Stomach (tissue), 4 donors: ENCODE data around the gene CNDP2.

Experiments used
- EP300 ChIP-seq: sonication (generic); formaldehyde crosslinking; IDR thresholded peaks from one replicate; pipeline ENCODE4 v1.6.1; 2017; ENCODE audit warnings: antibody characterized with exemption
- POLR2A ChIP-seq, 4 donors: fragments of 450-650 bp; IDR thresholded peaks; one replicate each; pipeline ENCODE4 v1.6.1; 2016; ENCODE audit warnings: antibody characterized with exemption in 4 of 4, control low read depth in 2 of 4, mild to moderate bottlenecking in 1 of 4, moderate library complexity in 1 of 4
- TF ChIP-seq, protein P1 (sequence below), 7 experiments: fragments of 450-650 bp in 4 of 7; fragments of 200-600 bp in 3 of 7; sonication (generic) in 3 of 7; IDR thresholded peaks; one replicate each; pipeline ENCODE4 v1.5.1; 2016 to 2019; ENCODE audit warnings: antibody characterized with exemption in 7 of 7, control low read depth in 2 of 7, mild to moderate bottlenecking in 1 of 7

GRCh38 chr18:74556126-74556525 is 60.0 kb downstream of the CNDP2 start:
- no peak for TF ChIP-seq EP300
- TF ChIP-seq, protein P1, sequence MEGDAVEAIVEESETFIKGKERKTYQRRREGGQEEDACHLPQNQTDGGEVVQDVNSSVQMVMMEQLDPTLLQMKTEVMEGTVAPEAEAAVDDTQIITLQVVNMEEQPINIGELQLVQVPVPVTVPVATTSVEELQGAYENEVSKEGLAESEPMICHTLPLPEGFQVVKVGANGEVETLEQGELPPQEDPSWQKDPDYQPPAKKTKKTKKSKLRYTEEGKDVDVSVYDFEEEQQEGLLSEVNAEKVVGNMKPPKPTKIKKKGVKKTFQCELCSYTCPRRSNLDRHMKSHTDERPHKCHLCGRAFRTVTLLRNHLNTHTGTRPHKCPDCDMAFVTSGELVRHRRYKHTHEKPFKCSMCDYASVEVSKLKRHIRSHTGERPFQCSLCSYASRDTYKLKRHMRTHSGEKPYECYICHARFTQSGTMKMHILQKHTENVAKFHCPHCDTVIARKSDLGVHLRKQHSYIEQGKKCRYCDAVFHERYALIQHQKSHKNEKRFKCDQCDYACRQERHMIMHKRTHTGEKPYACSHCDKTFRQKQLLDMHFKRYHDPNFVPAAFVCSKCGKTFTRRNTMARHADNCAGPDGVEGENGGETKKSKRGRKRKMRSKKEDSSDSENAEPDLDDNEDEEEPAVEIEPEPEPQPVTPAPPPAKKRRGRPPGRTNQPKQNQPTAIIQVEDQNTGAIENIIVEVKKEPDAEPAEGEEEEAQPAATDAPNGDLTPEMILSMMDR (IDR thresholded peaks at IDR 0.05) = no peak
- TF ChIP-seq POLR2A (IDR thresholded peaks at IDR 0.05) = no peak
